Endothelial cell of umbilical vein (primary cell): Measurements from ENCODE around the gene FAM241B.

Experiments
- EZH2 ChIP-seq: IDR thresholded peaks from 2 replicates; pipeline ENCODE4 v1.6.1; 2012; ENCODE audit warnings: borderline replicate concordance, low read depth, mild to moderate bottlenecking, moderate library complexity, low read length, inconsistent platforms; ENCODE audit not compliant: severe bottlenecking
- FOS ChIP-seq: IDR thresholded peaks from 2 replicates; pipeline ENCODE4 v1.6.1; 2011; ENCODE audit warnings: mild to moderate bottlenecking, low read length, moderate library complexity, borderline replicate concordance; ENCODE audit not compliant: insufficient read depth
- GATA2 ChIP-seq: IDR thresholded peaks from 2 replicates; pipeline ENCODE4 v1.7.0; 2011; ENCODE audit warnings: low read depth, mild to moderate bottlenecking, moderate library complexity, mixed read lengths, low read length; ENCODE audit not compliant: insufficient read length, insufficient read depth
- JUN ChIP-seq: IDR thresholded peaks from 2 replicates; pipeline ENCODE4 v1.6.1; 2011; ENCODE audit warnings: borderline replicate concordance, low read depth; ENCODE audit not compliant: insufficient read length, insufficient read depth
- MYC ChIP-seq: IDR thresholded peaks from one replicate; pipeline ENCODE4 v1.6.1; 2011; ENCODE audit warnings: mild to moderate bottlenecking, low read depth, low read length
- POLR2A ChIP-seq: IDR thresholded peaks from 2 replicates; pipeline ENCODE4 v1.6.1; 2012; ENCODE audit warnings: low read depth, mild to moderate bottlenecking, control low read depth, low read length
- POLR2AphosphoS5 ChIP-seq: IDR thresholded peaks from 2 replicates; pipeline ENCODE4 v1.6.1; 2012; ENCODE audit warnings: low read depth, mild to moderate bottlenecking, control low read depth, low read length, moderate library complexity; ENCODE audit not compliant: insufficient read depth
- TF ChIP-seq, protein P1 (sequence below), 2 donors: IDR thresholded peaks; 1 replicate in 1 of 2; 2 replicates in 1 of 2; pipeline ENCODE4 v1.5.1; 2011; ENCODE audit warnings: low read length in 2 of 2, mild to moderate bottlenecking in 2 of 2, moderate library complexity in 2 of 2, control low read depth in 1 of 2, inconsistent platforms in 1 of 2, low read depth in 1 of 2; ENCODE audit not compliant: insufficient read depth in 1 of 2; ENCODE audit errors: extremely low read depth in 1 of 2
- TF ChIP-seq, protein P2 (sequence below): IDR thresholded peaks from 2 replicates; pipeline ENCODE4 v1.6.1; 2011; ENCODE audit not compliant: insufficient read depth, insufficient read length

DNA sequence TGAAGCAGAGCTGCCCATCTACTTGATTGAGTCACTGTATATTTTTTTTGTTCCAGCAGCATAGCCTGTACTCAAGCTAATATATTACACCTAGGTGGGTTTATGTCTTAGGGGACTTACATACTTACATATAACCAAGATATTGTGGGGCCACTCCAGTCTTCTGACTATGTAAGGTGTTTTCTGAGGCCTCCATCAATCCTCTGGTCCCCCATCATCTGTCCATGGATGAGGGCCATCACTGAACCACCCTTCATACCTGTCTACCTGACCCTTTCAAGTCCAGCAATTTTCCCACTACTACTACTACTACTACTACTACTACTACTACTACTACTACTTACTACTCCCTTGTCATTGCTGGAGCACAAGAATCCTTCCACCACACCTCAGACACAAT, 3.2 kb upstream of the FAM241B start:
- no peak for TF ChIP-seq POLR2A
- TF ChIP-seq, protein P1, sequence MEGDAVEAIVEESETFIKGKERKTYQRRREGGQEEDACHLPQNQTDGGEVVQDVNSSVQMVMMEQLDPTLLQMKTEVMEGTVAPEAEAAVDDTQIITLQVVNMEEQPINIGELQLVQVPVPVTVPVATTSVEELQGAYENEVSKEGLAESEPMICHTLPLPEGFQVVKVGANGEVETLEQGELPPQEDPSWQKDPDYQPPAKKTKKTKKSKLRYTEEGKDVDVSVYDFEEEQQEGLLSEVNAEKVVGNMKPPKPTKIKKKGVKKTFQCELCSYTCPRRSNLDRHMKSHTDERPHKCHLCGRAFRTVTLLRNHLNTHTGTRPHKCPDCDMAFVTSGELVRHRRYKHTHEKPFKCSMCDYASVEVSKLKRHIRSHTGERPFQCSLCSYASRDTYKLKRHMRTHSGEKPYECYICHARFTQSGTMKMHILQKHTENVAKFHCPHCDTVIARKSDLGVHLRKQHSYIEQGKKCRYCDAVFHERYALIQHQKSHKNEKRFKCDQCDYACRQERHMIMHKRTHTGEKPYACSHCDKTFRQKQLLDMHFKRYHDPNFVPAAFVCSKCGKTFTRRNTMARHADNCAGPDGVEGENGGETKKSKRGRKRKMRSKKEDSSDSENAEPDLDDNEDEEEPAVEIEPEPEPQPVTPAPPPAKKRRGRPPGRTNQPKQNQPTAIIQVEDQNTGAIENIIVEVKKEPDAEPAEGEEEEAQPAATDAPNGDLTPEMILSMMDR (IDR thresholded peaks at IDR 0.05; ENCODE audit: extremely low read depth in 1 of 2, insufficient read depth in 1 of 2, low read depth in 1 of 2, low read length in 2 of 2) = no peak
- no peak for TF ChIP-seq EZH2
- TF ChIP-seq, protein P2, sequence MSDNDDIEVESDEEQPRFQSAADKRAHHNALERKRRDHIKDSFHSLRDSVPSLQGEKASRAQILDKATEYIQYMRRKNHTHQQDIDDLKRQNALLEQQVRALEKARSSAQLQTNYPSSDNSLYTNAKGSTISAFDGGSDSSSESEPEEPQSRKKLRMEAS = no peak
- TF ChIP-seq GATA2 = no peak
- no peak for TF ChIP-seq POLR2AphosphoS5
- no peak for TF ChIP-seq MYC
- no peak for TF ChIP-seq FOS
- no peak for TF ChIP-seq JUN
